GM21528 (cell line): ENCODE data around the gene MBNL1.

Experiments
- ATAC-seq: cut with Tn5 transposase; IDR thresholded peaks from one replicate; pipeline ENCODE4 v1.9.1; 2021; ENCODE audit warnings: mild to moderate bottlenecking, moderate library complexity; ENCODE audit not compliant: unreplicated experiment, low FRiP score

The MBNL1 gene

GRCh38 chr3:152511904-152512303, 243.2 kb downstream of the MBNL1 start:
- ATAC-seq: peak; percentile 73

GRCh38 chr3:152513301-152513960, 244.7 kb downstream of the MBNL1 start:
- no peak for ATAC-seq
